GM18867 (cell line): Measurements from ENCODE around the gene AFP.
A peak's percentile ranks its signal among the peaks of the same experiment; 100 is the strongest.

ENCODE experiments used
- ATAC-seq: cut with Tn5 transposase; IDR thresholded peaks from one replicate; pipeline ENCODE4 v1.9.1; 2021; ENCODE audit warnings: mild to moderate bottlenecking, moderate library complexity; ENCODE audit not compliant: unreplicated experiment

The AFP gene

DNA sequence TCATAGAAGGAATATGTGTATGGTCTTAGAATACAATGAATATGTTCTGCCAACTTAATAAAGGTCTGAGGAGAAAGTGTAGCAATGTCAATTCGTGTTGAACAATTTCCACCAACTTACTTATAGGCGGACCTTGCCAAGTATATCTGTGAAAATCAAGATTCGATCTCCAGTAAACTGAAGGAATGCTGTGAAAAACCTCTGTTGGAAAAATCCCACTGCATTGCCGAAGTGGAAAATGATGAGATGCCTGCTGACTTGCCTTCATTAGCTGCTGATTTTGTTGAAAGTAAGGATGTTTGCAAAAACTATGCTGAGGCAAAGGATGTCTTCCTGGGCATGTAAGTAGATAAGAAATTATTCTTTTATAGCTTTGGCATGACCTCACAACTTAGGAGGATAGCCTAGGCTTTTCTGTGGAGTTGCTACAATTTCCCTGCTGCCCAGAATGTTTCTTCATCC, 22.7 kb upstream of the AFP start:
- no peak for ATAC-seq

DNA sequence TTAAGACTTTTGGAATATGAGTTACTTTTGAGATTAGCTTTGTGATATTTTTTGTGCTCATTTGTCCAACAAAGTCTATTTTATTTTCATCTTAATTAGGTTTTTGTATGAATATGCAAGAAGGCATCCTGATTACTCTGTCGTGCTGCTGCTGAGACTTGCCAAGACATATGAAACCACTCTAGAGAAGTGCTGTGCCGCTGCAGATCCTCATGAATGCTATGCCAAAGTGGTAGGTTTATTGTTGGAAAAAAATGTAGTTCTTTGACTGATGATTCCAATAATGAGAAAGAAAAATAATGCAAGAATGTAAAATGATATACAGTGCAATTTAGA, 21.1 kb upstream of the AFP start:
- no peak for ATAC-seq

DNA sequence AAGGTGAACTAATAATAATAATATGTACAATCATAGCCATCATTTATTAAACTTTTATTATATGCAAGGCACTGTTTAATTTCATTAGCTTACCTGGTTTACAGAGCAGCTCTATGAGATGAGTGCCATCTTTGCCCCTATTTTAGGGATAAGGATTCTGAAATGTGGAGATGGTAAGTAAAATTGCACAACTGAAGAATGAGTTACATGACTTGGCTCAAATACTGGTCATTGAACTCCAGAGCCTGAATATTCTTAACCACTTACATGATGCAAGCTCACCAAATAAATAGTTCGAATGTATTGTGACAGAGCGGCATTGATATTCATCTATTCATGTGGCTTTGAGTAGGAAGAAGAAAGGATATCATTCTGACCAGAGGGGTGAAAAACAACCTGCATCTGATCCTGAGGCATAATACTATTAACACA, 20.2 kb upstream of the AFP start:
- no peak for ATAC-seq

DNA sequence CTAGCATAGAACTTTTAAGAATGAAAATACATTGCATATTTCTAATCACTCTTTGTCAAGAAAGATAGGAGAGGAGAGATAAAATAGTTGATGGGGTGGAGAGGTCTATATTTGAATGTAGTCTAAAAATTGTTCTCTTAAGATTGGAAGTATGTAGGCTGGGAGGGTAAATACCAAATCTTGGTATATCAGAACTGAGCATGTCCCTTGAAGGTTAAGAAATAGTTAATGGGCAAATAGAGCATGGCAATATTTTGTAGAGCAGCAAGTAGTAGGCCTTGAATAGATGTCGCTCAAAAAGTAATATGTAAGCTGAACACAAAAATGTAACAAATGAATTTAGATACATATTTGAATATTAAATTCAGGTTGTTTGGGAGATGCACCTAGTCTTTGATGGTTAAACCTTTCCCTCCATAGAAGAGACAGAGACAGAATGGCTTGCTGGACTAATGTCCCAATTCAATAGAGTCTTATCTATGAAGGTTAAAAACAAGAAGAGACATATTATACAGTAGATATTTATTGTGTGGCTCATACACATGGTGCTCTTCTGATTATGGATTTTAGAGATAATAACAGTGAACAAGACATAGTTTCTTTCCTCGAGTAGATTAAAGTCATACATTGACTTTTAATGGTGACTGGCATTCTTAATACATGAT, 19.5 kb upstream of the AFP start:
- no peak for ATAC-seq

DNA sequence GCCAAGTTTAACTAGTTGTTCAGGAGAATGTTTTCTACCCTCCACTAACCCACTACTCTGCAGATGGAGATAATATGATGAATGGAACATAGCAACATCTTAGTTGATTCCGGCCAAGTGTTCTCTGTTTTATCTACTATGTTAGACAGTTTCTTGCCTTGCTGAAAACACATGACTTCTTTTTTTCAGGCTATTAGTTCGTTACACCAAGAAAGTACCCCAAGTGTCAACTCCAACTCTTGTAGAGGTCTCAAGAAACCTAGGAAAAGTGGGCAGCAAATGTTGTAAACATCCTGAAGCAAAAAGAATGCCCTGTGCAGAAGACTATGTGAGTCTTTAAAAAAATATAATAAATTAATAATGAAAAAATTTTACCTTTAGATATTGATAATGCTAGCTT, 18.7 kb upstream of the AFP start:
- ATAC-seq: no peak

DNA sequence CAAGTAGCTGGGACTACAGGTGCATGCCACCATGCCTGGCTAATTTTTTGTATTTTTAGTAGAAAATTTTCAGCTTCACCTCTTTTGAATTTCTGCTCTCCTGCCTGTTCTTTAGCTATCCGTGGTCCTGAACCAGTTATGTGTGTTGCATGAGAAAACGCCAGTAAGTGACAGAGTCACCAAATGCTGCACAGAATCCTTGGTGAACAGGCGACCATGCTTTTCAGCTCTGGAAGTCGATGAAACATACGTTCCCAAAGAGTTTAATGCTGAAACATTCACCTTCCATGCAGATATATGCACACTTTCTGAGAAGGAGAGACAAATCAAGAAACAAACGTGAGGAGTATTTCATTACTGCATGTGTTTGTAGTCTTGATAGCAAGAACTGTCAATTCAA, 18.0 kb upstream of the AFP start:
- ATAC-seq: no peak

DNA sequence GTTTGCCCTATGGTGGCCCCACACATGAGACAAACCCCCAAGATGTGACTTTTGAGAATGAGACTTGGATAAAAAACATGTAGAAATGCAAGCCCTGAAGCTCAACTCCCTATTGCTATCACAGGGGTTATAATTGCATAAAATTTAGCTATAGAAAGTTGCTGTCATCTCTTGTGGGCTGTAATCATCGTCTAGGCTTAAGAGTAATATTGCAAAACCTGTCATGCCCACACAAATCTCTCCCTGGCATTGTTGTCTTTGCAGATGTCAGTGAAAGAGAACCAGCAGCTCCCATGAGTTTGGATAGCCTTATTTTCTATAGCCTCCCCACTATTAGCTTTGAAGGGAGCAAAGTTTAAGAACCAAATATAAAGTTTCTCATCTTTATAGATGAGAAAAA, 17.3 kb upstream of the AFP start:
- ATAC-seq: no peak

DNA sequence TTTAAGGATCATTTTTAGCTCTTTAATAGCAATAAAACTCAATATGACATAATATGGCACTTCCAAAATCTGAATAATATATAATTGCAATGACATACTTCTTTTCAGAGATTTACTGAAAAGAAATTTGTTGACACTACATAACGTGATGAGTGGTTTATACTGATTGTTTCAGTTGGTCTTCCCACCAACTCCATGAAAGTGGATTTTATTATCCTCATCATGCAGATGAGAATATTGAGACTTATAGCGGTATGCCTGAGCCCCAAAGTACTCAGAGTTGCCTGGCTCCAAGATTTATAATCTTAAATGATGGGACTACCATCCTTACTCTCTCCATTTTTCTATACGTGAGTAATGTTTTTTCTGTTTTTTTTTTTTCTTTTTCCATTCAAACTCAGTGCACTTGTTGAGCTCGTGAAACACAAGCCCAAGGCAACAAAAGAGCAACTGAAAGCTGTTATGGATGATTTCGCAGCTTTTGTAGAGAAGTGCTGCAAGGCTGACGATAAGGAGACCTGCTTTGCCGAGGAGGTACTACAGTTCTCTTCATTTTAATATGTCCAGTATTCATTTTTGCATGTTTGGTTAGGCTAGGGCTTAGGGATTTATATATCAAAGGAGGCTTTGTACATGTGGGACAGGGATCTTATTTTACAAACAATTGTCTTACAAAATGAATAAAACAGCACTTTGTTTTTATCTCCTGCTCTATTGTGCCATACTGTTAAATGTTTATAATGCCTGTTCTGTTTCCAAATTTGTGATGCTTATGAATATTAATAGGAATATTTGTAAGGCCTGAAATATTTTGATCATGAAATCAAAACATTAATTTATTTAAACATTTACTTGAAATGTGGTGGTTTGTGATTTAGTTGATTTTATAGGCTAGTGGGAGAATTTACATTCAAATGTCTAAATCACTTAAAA, 16.6 kb upstream of the AFP start:
- no peak for ATAC-seq

DNA sequence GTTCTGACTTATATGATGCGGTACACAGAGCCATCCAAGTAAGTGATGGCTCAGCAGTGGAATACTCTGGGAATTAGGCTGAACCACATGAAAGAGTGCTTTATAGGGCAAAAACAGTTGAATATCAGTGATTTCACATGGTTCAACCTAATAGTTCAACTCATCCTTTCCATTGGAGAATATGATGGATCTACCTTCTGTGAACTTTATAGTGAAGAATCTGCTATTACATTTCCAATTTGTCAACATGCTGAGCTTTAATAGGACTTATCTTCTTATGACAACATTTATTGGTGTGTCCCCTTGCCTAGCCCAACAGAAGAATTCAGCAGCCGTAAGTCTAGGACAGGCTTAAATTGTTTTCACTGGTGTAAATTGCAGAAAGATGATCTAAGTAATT, 15.4 kb upstream of the AFP start:
- no peak for ATAC-seq

DNA sequence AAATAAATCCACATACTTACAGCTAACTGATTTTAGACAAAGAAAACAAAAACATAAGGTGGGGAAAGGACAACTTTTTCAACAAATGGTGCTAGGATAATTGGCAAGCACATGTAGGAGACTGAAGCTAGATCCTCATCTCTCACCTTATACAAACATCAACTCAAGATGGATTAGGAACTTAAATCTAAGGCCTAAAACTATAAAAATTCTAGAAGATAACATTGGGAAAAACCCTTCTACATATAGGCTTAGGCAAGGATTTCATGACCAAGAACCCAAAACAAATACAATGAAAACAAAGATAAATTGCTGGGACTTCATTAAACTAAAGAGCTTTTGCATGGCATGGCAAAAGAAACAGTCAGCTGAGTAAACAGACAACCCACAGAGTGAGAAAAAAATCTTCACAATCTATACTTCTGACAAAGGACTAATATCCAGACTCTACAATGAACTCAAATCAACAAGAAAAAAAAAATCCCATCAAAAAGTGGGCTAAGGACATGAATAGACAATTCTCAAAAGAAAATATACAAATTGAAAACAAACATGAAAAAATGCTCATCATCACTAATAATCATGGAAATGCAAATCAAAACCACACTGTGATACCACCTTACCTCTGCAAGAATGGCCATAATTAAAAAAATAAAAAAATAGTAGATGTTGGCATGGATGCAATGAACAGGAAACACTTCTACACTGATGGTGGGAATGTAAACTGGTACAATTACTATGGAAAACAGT, 14.1 kb upstream of the AFP start:
- ATAC-seq: no peak

DNA sequence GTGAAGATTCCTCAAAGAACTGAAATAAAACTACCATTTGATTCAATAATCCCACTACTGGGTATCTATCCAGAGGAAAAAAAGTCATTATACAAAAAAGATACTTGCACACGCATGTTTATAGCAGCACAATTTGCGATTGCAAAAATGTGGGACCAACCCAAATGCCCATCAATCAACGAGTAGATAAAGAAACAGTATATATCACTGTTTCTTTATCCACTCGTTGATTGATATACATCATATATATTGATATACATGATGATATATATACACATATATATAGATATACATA, 13.6 kb upstream of the AFP start:
- ATAC-seq: no peak

DNA sequence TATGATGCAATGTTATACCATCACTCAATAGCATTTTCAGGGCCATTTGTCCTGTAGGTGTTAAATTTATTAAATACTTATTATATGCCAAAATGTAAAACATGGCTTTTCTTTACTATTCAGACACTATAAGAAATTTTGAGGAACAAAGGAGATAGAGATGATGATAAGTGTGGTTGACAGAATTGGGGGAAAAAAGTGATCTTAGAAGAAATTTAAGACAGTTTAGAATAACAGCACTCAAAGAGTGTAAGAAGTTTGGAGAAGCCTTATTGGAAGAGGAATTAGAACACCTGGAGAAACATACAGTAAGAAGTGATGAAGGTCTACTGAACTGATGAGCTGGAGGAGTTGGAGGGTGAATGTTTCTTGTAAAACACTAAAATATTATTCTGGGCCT, 12.8 kb upstream of the AFP start:
- ATAC-seq: no peak

DNA sequence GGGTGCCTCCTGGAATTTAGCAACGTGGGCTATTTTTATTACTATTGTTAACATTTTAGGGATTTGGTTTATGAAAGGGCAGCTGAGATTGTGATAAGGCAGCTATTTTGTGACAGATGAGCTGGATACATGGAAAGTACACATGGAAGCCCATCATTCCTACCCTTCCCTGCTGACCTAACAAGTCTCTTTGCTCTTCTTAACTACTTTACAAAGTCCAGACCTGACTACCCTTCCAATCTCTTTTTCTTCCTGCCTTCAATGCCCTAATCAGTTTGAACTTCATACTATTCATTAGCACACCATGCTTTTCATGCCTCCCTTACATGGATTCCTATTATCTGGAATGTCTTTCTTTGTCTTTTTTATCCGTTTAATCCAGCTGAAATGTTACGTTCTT, 9.4 kb upstream of the AFP start:
- no peak for ATAC-seq

DNA sequence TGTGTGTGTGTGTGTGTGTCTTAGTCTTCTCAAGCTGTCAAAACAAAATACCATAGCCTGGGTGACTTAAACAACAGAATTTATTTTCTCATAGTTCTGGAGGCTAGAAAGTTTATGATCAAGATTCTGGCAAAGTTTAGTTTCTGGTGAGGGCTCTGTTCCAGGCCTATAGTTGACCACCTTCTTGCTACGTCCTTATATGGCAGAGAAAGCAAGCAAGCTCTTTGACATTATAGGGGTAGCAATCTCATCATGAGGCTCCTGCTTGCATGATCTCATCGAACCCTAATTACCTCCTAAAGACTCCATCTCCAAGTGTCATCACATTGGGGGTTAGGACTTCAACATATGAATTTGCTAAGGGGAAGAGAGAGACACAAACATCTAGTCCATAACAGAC, 6.9 kb upstream of the AFP start:
- ATAC-seq: no peak

DNA sequence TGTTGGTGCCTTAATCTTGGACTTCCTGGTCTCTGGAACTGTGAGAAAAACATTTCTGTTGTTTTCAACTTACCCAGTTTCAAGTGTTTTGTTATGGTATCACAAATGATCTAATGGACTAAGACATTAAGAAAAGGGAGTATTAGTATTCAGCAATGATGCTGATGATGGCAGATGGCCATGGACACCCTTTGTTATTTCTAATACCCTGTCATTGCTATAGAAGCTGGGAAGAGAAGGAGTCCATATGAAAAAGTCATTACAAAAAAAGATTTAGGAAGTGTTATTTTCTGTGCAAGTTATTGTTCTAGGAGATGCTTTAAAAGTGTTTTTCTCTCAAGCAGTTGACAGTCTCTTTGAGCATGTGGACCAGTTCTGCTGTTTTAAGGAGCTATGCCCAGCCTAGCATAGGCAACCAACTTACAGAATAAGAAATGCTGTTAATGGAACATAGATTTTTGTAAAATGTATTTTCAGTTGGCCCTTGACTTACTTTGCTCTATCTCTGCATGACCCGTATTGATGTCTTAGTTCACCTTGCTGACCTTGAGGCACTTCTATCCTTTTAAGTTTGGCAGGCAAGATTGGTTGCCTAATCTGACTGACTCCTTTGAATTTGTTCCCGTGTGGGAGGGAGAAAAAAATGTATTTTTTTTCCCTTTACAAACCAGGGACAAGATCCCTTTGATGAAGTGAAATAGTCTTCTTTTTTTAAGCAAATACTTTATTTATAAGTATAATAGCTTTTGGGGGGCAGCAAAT, 6.0 kb upstream of the AFP start:
- no peak for ATAC-seq

DNA sequence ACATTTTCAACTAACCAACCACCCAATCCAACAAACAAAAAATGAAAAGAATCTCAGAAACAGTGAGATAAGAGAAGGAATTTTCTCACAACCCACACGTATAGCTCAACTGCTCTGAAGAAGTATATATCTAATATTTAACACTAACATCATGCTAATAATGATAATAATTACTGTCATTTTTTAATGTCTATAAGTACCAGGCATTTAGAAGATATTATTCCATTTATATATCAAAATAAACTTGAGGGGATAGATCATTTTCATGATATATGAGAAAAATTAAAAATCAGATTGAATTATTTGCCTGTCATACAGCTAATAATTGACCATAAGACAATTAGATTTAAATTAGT, 4.2 kb upstream of the AFP start:
- ATAC-seq: no peak

DNA sequence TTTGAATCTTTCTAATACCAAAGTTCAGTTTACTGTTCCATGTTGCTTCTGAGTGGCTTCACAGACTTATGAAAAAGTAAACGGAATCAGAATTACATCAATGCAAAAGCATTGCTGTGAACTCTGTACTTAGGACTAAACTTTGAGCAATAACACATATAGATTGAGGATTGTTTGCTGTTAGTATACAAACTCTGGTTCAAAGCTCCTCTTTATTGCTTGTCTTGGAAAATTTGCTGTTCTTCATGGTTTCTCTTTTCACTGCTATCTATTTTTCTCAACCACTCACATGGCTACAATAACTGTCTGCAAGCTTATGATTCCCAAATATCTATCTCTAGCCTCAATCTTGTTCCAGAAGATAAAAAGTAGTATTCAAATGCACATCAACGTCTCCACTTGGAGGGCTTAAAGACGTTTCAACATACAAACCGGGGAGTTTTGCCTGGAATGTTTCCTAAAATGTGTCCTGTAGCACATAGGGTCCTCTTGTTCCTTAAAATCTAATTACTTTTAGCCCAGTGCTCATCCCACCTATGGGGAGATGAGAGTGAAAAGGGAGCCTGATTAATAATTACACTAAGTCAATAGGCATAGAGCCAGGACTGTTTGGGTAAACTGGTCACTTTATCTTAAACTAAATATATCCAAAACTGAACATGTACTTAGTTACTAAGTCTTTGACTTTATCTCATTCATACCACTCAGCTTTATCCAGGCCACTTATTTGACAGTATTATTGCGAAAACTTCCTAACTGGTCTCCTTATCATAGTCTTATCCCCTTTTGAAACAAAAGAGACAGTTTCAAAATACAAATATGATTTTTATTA, 3.6 kb upstream of the AFP start:
- no peak for ATAC-seq

DNA sequence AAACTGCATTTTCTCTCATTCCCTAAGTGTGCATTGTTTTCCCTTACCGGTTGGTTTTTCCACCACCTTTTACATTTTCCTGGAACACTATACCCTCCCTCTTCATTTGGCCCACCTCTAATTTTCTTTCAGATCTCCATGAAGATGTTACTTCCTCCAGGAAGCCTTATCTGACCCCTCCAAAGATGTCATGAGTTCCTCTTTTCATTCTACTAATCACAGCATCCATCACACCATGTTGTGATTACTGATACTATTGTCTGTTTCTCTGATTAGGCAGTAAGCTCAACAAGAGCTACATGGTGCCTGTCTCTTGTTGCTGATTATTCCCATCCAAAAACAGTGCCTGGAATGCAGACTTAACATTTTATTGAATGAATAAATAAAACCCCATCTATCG, 2.9 kb upstream of the AFP start:
- ATAC-seq: no peak

DNA sequence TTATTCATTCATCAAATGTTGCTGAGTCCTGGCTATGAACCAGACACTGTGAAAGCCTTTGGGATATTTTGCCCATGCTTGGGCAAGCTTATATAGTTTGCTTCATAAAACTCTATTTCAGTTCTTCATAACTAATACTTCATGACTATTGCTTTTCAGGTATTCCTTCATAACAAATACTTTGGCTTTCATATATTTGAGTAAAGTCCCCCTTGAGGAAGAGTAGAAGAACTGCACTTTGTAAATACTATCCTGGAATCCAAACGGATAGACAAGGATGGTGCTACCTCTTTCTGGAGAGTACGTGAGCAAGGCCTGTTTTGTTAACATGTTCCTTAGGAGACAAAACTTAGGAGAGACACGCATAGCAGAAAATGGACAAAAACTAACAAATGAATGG, 1.7 kb upstream of the AFP start:
- ATAC-seq: peak; percentile 83
